HG03565 (cell line): Measurements from ENCODE around the gene AURKB.
"Not testable (repeated sequence)": the region's sequence is repeated elsewhere in the genome, so short reads cannot be mapped to it uniquely, and the experiment has no call there.

Source experiments
- ATAC-seq: cut with Tn5 transposase; IDR thresholded peaks from one replicate; pipeline ENCODE4 v1.9.1; 2021; ENCODE audit warnings: mild to moderate bottlenecking, moderate library complexity; ENCODE audit not compliant: unreplicated experiment

The AURKB gene

DNA sequence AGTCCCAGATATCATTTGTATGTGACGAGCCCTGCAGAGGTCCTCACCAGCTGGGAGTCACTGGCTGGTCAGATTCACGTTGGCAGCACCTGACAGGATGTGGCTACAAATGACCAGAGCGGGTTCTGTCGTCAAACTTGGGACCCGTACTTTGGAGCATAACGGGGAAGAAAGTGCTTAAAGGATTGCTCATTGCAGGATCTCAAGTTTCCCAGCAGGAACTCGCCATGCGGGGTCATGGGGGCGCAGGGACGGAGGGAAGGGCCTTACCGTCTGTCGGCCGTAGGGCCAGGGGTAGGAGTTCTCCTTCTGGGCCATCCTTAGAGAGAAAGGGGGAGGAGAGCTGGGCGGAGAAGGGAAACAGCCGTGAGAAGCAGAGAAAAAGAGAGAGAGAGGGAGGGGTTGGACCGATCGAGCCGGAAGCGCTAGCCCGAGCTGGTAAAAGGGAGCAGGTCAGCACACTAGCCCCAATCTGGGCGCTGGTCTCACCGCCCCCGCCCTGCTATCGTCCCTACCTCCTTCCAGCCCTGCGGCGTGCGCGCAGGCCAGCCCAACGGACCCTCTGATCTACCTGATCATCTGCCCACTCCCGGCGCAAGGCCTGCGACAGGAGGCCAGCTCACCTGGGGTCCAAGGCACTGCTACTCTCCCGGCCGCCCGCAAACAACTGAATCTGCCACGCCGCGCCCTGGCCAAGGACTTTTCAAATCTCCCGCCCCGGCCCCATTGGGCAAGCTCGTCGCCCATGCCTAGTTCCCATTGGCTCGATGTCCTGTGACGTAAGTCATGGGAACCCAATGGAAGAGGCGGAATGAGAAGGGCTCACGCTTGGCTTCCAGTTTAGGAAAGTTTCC lies at the start of gene AURKB:
TSS of gene AURKB (minus strand) at position 669 of the 854 bp plus-strand sequence. CDS start at position 318, 351 bp downstream.
- peak; percentile 74 for ATAC-seq

- ATAC-seq: no peak
Measured at GRCh38 chr17:8257801-8258200, 47.4 kb upstream of the AURKB start.

- no peak for ATAC-seq
Measured at GRCh38 chr17:8256691-8257090, 46.3 kb upstream of the AURKB start.

GRCh38 chr17:8256291-8256690 lies 45.9 kb upstream of the AURKB start:
- no peak for ATAC-seq

DNA sequence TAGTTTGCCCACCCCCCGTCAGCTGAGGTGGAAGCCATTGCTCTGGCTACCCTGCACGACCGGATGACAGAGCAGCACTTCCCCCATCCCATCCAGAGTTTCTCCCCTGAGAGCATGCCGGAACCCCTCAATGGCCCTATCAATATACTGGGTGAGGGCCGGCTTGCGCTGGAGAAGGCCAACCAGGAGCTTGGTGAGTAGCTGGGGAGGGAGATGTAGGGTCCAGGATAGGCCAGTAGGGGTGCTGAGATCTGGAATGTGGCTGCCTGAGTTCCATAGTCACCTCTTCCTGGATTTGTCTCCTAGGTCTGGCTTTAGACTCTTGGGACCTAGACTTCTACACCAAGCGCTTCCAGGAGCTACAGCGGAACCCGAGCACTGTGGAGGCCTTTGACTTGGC lies 45.1 kb upstream of the AURKB start:
- ATAC-seq: no peak

DNA sequence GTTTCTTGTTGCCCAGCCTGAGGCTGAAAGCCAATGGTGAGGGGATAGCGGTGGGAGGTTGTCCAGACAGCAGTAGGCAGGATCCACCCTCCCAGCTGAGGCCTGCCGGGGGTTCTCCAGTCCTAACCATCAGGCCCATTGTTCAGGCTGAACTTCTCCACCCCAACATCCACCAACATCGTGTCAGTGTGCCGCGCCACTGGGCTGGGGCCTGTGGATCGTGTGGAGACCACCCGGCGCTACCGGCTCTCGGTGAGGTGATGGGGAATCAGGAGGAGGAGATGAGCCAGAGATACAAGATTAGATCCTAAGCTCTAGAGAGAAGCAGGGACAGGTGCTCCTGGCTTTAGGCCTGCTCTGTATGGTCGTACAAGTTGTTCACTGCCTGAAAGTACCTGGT lies 44.5 kb upstream of the AURKB start:
- ATAC-seq: no peak

DNA sequence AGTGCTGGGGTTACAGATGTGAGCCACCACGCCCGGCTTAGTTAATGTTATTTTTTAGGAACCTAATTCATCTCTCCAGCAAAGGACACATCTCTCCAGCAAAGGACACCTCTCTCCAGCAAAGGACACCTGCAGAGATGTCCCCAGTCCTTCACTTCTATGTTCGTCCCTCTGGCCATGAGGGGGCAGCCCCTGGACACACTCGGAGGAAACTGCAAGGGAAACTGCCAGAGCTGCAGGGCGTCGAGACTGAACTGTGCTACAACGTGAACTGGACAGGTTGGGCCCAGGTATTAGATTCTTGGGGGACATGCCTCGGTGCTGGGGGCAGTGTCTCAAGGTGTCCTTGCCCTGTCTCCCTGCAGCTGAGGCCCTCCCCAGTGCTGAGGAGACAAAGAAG lies 43.4 kb upstream of the AURKB start:
- ATAC-seq: no peak

- ATAC-seq: not testable (repeated sequence)
Measured at GRCh38 chr17:8251411-8251810, 41.0 kb upstream of the AURKB start.

DNA sequence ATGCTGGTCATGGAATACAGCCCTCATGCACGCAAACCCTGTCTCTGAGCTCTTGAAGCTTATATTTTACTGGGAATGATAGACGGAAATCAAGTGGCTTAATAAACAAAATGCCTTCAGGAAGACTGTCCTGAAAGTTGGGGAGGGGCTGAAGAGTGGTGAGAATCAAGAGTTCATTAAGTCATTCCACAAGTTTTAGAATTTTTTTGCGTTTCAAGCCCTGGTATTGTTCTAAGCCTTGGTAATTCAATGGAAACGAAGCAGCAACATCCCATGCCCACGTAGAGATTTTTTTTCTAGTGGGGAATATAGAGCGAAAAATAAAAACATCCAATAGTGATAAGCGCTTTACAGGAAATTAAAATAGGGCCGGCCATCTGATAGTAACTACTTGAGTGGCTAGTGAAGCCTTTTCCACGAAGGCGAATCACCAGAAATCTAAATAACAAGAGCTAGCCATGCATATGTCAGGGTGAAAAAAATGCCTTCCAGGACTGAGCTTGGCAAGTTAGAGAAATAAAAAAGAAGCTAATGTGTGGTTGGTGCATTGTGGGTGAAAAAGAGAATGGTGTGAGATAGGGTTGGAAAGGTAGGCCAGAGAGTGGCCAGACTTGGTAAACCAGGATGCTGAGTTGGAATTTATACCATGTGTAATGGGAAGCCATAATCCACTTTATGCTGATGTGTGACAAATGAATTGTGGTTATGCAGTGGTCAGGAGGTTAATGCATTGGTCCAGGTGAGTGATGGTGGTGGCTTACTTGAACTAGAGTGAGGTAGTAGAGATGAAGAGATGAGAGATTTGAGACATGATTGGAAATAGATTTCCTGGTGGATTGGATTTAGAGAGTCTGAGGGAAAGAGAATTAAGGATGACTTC lies 39.5 kb upstream of the AURKB start:
- no peak for ATAC-seq

- peak; percentile 48 for ATAC-seq
Measured at GRCh38 chr17:8248751-8249607, 38.6 kb upstream of the AURKB start, which contains the start of gene PFAS. Gene PFAS (plus strand): TSS chr17:8249289. CDS start chr17:8253938, 4,649 bp downstream.

DNA sequence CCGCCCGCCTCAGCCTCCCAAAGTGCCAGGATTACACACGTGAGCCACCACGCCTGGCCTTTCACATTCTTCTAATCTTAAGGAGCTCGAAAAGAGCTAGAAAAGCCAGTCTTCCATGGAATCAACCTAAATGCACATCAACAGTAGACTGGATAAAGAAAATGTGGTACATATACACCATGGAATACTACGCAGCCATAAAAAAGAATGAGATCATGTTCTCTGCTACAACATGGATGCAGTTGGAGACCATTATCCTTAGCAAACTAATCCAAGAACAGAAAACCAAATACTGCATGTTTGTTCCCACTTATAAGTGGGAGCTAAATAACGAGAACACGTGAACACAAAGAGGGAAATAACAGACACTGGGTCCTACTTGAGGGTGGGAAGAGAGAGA lies 34.4 kb upstream of the AURKB start:
- ATAC-seq: no peak

DNA sequence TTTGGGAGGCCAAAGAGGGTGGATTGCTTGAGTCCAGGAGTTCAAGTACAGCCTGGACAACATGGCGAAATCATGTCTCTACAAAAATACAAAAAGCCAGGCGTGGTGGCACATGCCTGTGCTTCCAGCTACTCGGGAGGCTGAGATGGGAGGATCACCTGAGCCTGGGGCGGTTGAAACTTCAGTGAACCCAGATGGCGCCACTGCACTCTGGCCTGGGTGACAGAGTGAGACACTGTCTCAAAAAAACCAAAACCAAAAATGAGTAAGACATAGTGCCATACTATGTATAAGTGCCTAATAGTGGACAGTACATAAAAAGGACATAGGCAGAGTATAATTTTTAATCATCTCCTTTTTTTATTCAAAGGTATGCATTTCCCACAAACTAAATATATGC lies 33.5 kb upstream of the AURKB start:
- no peak for ATAC-seq

- ATAC-seq: no peak
Measured at GRCh38 chr17:8237886-8238285, 27.5 kb upstream of the AURKB start.

DNA sequence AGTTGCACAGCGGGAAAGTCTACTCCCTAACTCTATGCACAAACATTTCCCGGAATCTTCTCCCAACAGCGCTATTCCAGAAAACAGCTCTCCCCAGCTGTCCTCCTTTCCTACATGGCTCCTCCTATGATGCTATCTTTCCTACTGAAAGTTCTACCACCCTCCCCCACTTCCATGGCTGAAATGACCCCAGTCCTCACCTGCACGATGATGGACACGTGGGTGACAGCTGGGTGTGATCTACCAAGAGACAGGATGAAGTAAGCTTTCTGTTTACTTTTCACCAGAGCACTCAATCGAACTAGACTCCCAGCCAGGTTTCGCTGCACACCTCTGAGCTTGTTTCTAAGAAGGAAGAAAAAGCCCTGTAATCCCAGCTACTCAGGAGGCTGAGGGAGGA lies 26.8 kb upstream of the AURKB start:
- no peak for ATAC-seq

- no peak for ATAC-seq
Measured at GRCh38 chr17:8235676-8236075, 25.3 kb upstream of the AURKB start.

DNA sequence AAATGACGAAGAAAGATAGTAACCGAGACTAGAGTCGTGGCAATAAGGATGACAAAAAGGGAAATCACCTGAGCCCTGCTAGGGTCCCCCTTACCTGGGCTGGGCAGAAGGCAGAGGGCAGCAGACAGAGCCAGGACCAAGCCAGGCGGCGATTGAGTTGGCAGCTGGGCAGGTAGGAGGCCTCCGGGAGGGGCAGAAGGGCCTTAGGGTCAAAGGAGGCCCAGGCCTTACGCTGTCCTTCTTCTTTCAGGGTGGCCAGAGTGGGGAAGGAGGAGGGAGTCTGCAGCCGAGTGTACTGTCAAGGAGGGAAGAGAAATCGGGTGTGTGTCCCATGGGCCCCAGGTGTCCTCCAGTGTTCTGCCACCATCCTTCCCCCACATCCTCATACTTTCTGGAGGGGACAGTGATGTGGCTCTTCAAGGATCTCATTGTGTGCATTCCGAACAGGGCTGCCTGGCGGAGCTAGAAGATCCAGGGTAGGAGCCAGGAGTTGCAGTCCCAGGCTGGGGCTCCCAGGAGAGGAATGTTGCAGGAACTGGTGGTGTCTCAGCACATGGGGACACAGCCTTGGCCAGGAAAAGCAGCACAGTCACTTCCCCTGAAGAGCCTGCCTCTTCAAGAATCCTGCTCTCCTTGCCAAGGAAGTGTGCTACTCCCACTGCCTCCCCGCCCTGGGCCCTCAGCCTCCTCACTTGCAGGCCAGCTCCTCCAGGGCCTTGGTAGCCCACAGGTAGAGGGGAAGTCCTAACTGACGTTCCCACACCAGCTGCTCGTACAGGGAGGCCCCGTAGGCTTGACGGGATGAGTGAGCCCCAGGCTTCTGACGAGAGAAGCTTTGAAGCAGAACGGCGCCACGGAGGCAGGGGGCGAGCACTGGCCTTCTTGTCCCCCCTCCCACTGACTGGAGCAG lies 24.2 kb upstream of the AURKB start:
- ATAC-seq: no peak

- no peak for ATAC-seq
Measured at GRCh38 chr17:8231701-8232100, 21.3 kb upstream of the AURKB start.

DNA sequence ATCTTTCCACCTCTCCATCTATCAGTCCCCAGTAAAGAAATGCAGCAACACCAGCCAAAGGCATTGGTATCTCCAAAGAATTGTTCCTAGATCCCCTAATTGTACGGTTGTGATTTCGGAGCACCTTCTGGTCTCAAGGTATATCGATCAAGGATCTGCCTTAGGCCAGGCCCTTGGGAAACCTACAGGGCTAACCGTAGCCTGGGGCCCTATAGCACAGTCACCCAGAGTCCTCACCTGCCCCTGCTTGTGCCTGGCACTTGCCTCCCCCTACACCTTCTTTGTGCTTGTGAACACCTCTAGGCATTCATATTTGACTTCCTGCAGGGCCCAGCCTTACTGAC lies 16.8 kb upstream of the AURKB start:
- ATAC-seq: no peak

DNA sequence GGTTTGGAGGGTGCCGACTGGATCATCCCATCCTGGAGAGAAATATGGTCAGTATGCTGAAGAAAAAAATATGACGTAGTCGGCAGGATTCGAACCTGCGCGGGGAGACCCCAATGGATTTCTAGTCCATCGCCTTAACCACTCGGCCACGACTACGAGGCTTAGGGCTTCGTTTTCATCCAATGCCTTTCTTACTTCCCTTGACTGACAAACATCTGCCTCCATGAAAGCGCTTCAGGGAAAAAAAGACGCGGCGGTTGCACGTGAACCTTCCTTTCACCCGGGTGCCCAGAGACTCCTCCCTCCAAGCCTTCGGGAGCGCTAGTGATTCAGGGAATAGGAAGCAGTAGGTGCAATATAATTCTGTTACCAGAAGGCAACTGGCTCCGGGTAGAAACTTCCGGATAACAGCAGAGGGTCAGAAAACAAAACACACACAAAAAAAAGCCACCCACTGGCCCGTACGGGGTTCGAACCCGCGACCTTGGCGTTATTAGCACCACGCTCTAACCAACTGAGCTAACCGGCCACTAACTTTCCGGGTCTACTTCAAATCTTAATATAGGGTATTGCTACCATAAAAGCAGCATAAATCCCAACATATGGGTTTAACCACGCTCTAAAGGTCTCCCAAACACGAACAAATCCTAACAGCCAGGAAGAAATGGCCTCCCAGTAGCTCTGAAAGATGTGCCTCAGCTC lies 16.3 kb upstream of the AURKB start:
- no peak for ATAC-seq
